ENCODE results near the gene PLPP1. TPM values are rescaled to one million over a fixed set of nuclear protein-coding genes. Genes with fewer than 3 reads are reported as not detected.

Gene PLPP1
- total and polyA plus RNA-seq, 2 donors (not counting 1 experiment from before 2014, with no cell fraction given) = 5.5 to 8.8 TPM

GRCh38 chr5:55578771-55579170 is 44.0 kb upstream of the PLPP1 start:
- H3K9me3 ChIP-seq (ENCODE audit: control extremely low read depth in 1 of 3, control insufficient read depth in 2 of 3, insufficient read depth in 1 of 3, low read length in 2 of 3) = no peaks in the 10 kb centered on the region
- no peaks in the 10 kb centered on the region for H3K79me2 ChIP-seq (ENCODE audit: control insufficient read depth, insufficient read depth, low read length)
- H3K27me3 ChIP-seq (replicated peaks in 1 of 4; ENCODE audit: control extremely low read depth in 1 of 4, control insufficient read depth in 3 of 4, insufficient read depth in 4 of 4, low read length in 3 of 4) = no peaks in the 10 kb centered on the region
- Mint-ChIP-seq H3K4me1 (peaks cover 8% of the 10 kb centered on the region), H3K9me3 (ENCODE audit: insufficient read depth) (no peaks in the 10 kb centered on the region), H3K27me3 (no peaks in the 10 kb centered on the region), H3K4me3 (no peak overlapping the region), H3K27ac (no peak overlapping the region)
- no peaks in the 10 kb centered on the region for H3K36me3 ChIP-seq (replicated peaks in 1 of 2; ENCODE audit: control extremely low read depth in 1 of 2, control insufficient read depth in 1 of 2, extremely low read depth in 1 of 2, insufficient read depth in 2 of 2, low read length in 1 of 2)
- H3K4me1 ChIP-seq (ENCODE audit: control insufficient read depth in 2 of 2, insufficient read depth in 2 of 2, low read length in 2 of 2) = peaks cover 3 to 4% of the 10 kb centered on the region in 2 donors
- H3K4me2 ChIP-seq (replicated peaks; ENCODE audit: low read depth, low read length, poor library complexity, severe bottlenecking) = no peak overlapping the region
- H2AFZ ChIP-seq (ENCODE audit: insufficient read depth, low read depth, low read length, poor library complexity, severe bottlenecking) = no peak overlapping the region
- H4K20me1 ChIP-seq (ENCODE audit: control insufficient read depth, insufficient read depth, low read length, poor library complexity, severe bottlenecking) = no peaks in the 10 kb centered on the region
- no peak for TF ChIP-seq CTCF (IDR thresholded peaks at IDR 0.05)
- no peak for TF ChIP-seq EZH2 (IDR thresholded peaks at IDR 0.05; ENCODE audit: borderline replicate concordance, insufficient read depth, low read depth, low read length, poor library complexity, severe bottlenecking)
- ChIA-PET CTCF (no interaction called here), POLR2A (no interaction called here)
- H3K4me3 ChIP-seq (ENCODE audit: control extremely low read depth in 1 of 5, extremely low read depth in 1 of 5, insufficient read depth in 1 of 5, low read depth in 2 of 5, low read length in 4 of 5) = no peak overlapping the region
- no peak for DNase-seq
- intact Hi-C loops (cut with micrococcal nuclease) = no loop called here
- H3K9ac ChIP-seq (ENCODE audit: low read length) = no peak overlapping the region
- ATAC-seq (ENCODE audit: low read depth) = no peak
- H3K27ac ChIP-seq (ENCODE audit: low read length in 2 of 2) = no peak overlapping the region

GRCh38 chr5:55577353-55578060 is 42.7 kb upstream of the PLPP1 start:
- Mint-ChIP-seq H3K4me3 (no peak overlapping the region), H3K27ac (no peak overlapping the region), H3K4me1 (peaks cover 7% of the 10 kb centered on the region), H3K27me3 (peaks cover 4% of the 10 kb centered on the region), H3K9me3 (ENCODE audit: insufficient read depth) (no peaks in the 10 kb centered on the region)
- H3K4me2 ChIP-seq (replicated peaks; ENCODE audit: low read depth, low read length, poor library complexity, severe bottlenecking) = no peak overlapping the region
- H3K27ac ChIP-seq (ENCODE audit: low read length in 2 of 2) = no peak overlapping the region
- ChIA-PET CTCF (no interaction called here), POLR2A (no interaction called here)
- 93% methylated on average over 2 of the region's 6 CpGs for WGBS (ENCODE audit: insufficient coverage)
- H2AFZ ChIP-seq (ENCODE audit: insufficient read depth, low read depth, low read length, poor library complexity, severe bottlenecking) = no peak overlapping the region
- intact Hi-C loops (cut with micrococcal nuclease) = no loop called here
- ATAC-seq (ENCODE audit: low read depth) = no peak
- H3K36me3 ChIP-seq (replicated peaks in 1 of 2; ENCODE audit: control extremely low read depth in 1 of 2, control insufficient read depth in 1 of 2, extremely low read depth in 1 of 2, insufficient read depth in 2 of 2, low read length in 1 of 2) = no peaks in the 10 kb centered on the region
- H3K79me2 ChIP-seq (ENCODE audit: control insufficient read depth, insufficient read depth, low read length) = no peaks in the 10 kb centered on the region
- no peaks in the 10 kb centered on the region for H4K20me1 ChIP-seq (ENCODE audit: control insufficient read depth, insufficient read depth, low read length, poor library complexity, severe bottlenecking)
- H3K4me1 ChIP-seq (ENCODE audit: control insufficient read depth in 2 of 2, insufficient read depth in 2 of 2, low read length in 2 of 2) = peaks cover 3% of the 10 kb centered on the region in 2 donors
- H3K4me3 ChIP-seq (ENCODE audit: control extremely low read depth in 1 of 5, extremely low read depth in 1 of 5, insufficient read depth in 1 of 5, low read depth in 2 of 5, low read length in 4 of 5) = no peak overlapping the region
- TF ChIP-seq EZH2 (IDR thresholded peaks at IDR 0.05; ENCODE audit: borderline replicate concordance, insufficient read depth, low read depth, low read length, poor library complexity, severe bottlenecking) = no peak
- TF ChIP-seq CTCF (IDR thresholded peaks at IDR 0.05) = no peak
- no peaks in the 10 kb centered on the region for H3K9me3 ChIP-seq (ENCODE audit: control extremely low read depth in 1 of 3, control insufficient read depth in 2 of 3, insufficient read depth in 1 of 3, low read length in 2 of 3)
- no peak overlapping the region for H3K9ac ChIP-seq (ENCODE audit: low read length)
- no peak for DNase-seq
- no peaks in the 10 kb centered on the region for H3K27me3 ChIP-seq (replicated peaks in 1 of 4; ENCODE audit: control extremely low read depth in 1 of 4, control insufficient read depth in 3 of 4, insufficient read depth in 4 of 4, low read length in 3 of 4)
